Glomerular endothelial cell (primary cell): ENCODE measurements around the gene TRIM46. TPM values are rescaled to one million over a fixed set of nuclear protein-coding genes. Genes with fewer than 3 reads are reported as not detected.
A peak's percentile ranks its signal among the peaks of the same experiment; 100 is the strongest.
"Not testable (repeated sequence)": the region's sequence is repeated elsewhere in the genome, so short reads cannot be mapped to it uniquely, and the experiment has no call there.

Experiments
- DNase-seq: peaks from one replicate; pipeline ENCODE4 v3.0.0-alpha.2; 2011; ENCODE audit warnings: low read depth, low spot score; ENCODE audit errors: extremely low read depth
- total RNA-seq: library from RNA; depleted of rRNA; stranded (reverse); fragments of >200 nt; gene quantifications from 2 replicates; pipeline ENCODE4 v1.2.3, GENCODE V29; 2015

Gene TRIM46
- total RNA-seq, 1 donor from 2014 or later, result 11.8 TPM

- DNase-seq, result no peak
Observed at GRCh38 chr1:155202731-155203515, 29.3 kb downstream of the TRIM46 start.

- DNase-seq, result no peak
Observed at GRCh38 chr1:155205035-155205434, 31.4 kb downstream of the TRIM46 start.

GRCh38 chr1:155205969-155206593 is 32.4 kb downstream of the TRIM46 start:
- DNase-seq, result no peak

- peak; percentile 51 for DNase-seq
Observed at GRCh38 chr1:155206891-155207805, 33.5 kb downstream of the TRIM46 start.

- no peak for DNase-seq
Observed at GRCh38 chr1:155207806-155208540, 34.3 kb downstream of the TRIM46 start, which contains the start of gene THBS3. Gene THBS3, minus strand, starts transcription at chr1:155207897. Its CDS starts 21 bp downstream, at chr1:155207876.

- DNase-seq, result no peak
Observed at GRCh38 chr1:155208541-155209311, 35.1 kb downstream of the TRIM46 start, which contains the start of gene MTX1. Gene MTX1, plus strand, starts transcription at chr1:155208695. Its CDS starts 110 bp downstream, at chr1:155208805.

GRCh38 chr1:155209312-155209721 is 35.7 kb downstream of the TRIM46 start:
- no peak for DNase-seq

- DNase-seq, result no peak
Observed at GRCh38 chr1:155210314-155211104, 36.9 kb downstream of the TRIM46 start.

- not testable (repeated sequence) for DNase-seq
Observed at GRCh38 chr1:155211381-155212050, 37.9 kb downstream of the TRIM46 start.

GRCh38 chr1:155212051-155212440 is 38.4 kb downstream of the TRIM46 start:
- DNase-seq, result not testable (repeated sequence)

GRCh38 chr1:155214702-155215101 is 41.1 kb downstream of the TRIM46 start:
- DNase-seq, result not testable (repeated sequence)

- peak; percentile 33 for DNase-seq
Observed at GRCh38 chr1:155218854-155219591, 45.4 kb downstream of the TRIM46 start.

GRCh38 chr1:155219592-155220031 is 46.0 kb downstream of the TRIM46 start:
- no peak for DNase-seq

GRCh38 chr1:155220211-155220965 is 46.7 kb downstream of the TRIM46 start:
- not testable (repeated sequence) for DNase-seq

GRCh38 chr1:155223047-155223446 is 49.4 kb downstream of the TRIM46 start:
- DNase-seq, result no peak

- not testable (repeated sequence) for DNase-seq
Observed at GRCh38 chr1:155225404-155225759, 51.7 kb downstream of the TRIM46 start.
